Smooth muscle cell (in vitro differentiated cells): ENCODE data around the gene KLHL25. TPM values are rescaled to one million over a fixed set of nuclear protein-coding genes. Genes with fewer than 3 reads are reported as not detected.

Experiments
- DNase-seq: peaks from one replicate; lab custom pipeline; 2025; ENCODE audit not compliant: unreplicated experiment; lab: John Stamatoyannopoulos, UW
- H2AFZ ChIP-seq: fragments of 200-600 bp; sonication (generic); 2 replicates; pipeline ENCODE4 v1.6.0; 2016; ENCODE audit warnings: antibody characterized with exemption, low read depth, mild to moderate bottlenecking
- H3F3A ChIP-seq: fragments of 200-600 bp; sonication (generic); 2 replicates; pipeline ENCODE4 v1.6.0; 2017; ENCODE audit warnings: antibody characterized with exemption, low read depth
- H3K27ac ChIP-seq: fragments of 200-600 bp; sonication (generic); 2 replicates; pipeline ENCODE4 v1.5.1; 2016; ENCODE audit warnings: low read depth, mild to moderate bottlenecking
- H3K27me3 ChIP-seq: fragments of 200-600 bp; sonication (generic); 2 replicates; pipeline ENCODE4 v1.6.1; 2016; ENCODE audit warnings: low read depth, mild to moderate bottlenecking
- H3K36me3 ChIP-seq: fragments of 200-600 bp; sonication (generic); 2 replicates; pipeline ENCODE4 v1.5.1; 2016; ENCODE audit warnings: low read depth
- H3K4me1 ChIP-seq: fragments of 200-600 bp; sonication (generic); 2 replicates; pipeline ENCODE4 v1.5.1; 2016; ENCODE audit warnings: low read depth
- H3K4me2 ChIP-seq: fragments of 200-600 bp; sonication (generic); 2 replicates; pipeline ENCODE4 v1.6.0; 2016; ENCODE audit warnings: mild to moderate bottlenecking
- H3K4me3 ChIP-seq: fragments of 200-600 bp; sonication (generic); 2 replicates; pipeline ENCODE4 v1.5.1; 2016; ENCODE audit warnings: mild to moderate bottlenecking
- H3K79me2 ChIP-seq: fragments of 200-600 bp; sonication (generic); 2 replicates; pipeline ENCODE4 v1.6.0; 2016; ENCODE audit warnings: low read depth, mild to moderate bottlenecking
- H3K9ac ChIP-seq: fragments of 200-600 bp; sonication (generic); 2 replicates; pipeline ENCODE4 v1.6.0; 2016; ENCODE audit warnings: low read depth
- H3K9me3 ChIP-seq: fragments of 200-600 bp; sonication (generic); replicated peaks from 2 replicates; pipeline ENCODE4 v1.5.1; 2016; ENCODE audit warnings: low read depth
- H4K20me1 ChIP-seq: fragments of 200-600 bp; sonication (generic); 2 replicates; pipeline ENCODE4 v1.6.0; 2016; ENCODE audit warnings: low read depth
- WGBS: methylation state at CpG from one replicate; pipeline ENCODE4 v1.1.7; 2016; ENCODE audit warnings: low lambda C conversion rate; 5-methylcytosine and 5-hydroxymethylcytosine counted together
- polyA plus RNA-seq: library from polyadenylated mRNA; unstranded; fragments of >200 nt; fragmentation: Nextera tagmentation; extraction: Ambion mirVana; gene quantifications from 2 replicates; pipeline ENCODE4 v1.2.1, GENCODE V29; 2016
- total RNA-seq: library from RNA; depleted of rRNA; stranded (reverse); fragments of >200 nt; gene quantifications from 2 replicates; pipeline ENCODE4 v1.2.3, GENCODE V29; 2014
- TF ChIP-seq, protein P1 (sequence below): fragments of 200-600 bp; sonication (generic); IDR thresholded peaks from 2 replicates; pipeline ENCODE4 v1.5.1; 2017; ENCODE audit warnings: borderline replicate concordance, mild to moderate bottlenecking, antibody characterized with exemption; ENCODE audit not compliant: insufficient read depth, poor library complexity, severe bottlenecking

Gene KLHL25
- total and polyA plus RNA-seq, 2 experiments from 2014 or later = 5.0 to 6.7 TPM

- H3K4me3 ChIP-seq = no peak overlapping the region
- no peaks in the 10 kb centered on the region for H3K79me2 ChIP-seq
- peaks cover 29% of the 10 kb centered on the region for H4K20me1 ChIP-seq
- no peaks in the 10 kb centered on the region for H3K27me3 ChIP-seq
- 91% methylated on average over 10 of the region's 10 CpGs for WGBS
- no peak overlapping the region for H3K9ac ChIP-seq
- TF ChIP-seq, protein P1, sequence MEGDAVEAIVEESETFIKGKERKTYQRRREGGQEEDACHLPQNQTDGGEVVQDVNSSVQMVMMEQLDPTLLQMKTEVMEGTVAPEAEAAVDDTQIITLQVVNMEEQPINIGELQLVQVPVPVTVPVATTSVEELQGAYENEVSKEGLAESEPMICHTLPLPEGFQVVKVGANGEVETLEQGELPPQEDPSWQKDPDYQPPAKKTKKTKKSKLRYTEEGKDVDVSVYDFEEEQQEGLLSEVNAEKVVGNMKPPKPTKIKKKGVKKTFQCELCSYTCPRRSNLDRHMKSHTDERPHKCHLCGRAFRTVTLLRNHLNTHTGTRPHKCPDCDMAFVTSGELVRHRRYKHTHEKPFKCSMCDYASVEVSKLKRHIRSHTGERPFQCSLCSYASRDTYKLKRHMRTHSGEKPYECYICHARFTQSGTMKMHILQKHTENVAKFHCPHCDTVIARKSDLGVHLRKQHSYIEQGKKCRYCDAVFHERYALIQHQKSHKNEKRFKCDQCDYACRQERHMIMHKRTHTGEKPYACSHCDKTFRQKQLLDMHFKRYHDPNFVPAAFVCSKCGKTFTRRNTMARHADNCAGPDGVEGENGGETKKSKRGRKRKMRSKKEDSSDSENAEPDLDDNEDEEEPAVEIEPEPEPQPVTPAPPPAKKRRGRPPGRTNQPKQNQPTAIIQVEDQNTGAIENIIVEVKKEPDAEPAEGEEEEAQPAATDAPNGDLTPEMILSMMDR = no peak
- no peak overlapping the region for H3K4me2 ChIP-seq
- H3F3A ChIP-seq = peaks cover 5% of the 10 kb centered on the region
- no peaks in the 10 kb centered on the region for H3K9me3 ChIP-seq
- H2AFZ ChIP-seq = no peak overlapping the region
- peaks cover 14% of the 10 kb centered on the region for H3K36me3 ChIP-seq
- DNase-seq = no peak
- H3K27ac ChIP-seq = no peak overlapping the region
- peaks cover 4% of the 10 kb centered on the region for H3K4me1 ChIP-seq
Measured at GRCh38 chr15:85744579-85744978, 50.1 kb downstream of the KLHL25 start.

DNA sequence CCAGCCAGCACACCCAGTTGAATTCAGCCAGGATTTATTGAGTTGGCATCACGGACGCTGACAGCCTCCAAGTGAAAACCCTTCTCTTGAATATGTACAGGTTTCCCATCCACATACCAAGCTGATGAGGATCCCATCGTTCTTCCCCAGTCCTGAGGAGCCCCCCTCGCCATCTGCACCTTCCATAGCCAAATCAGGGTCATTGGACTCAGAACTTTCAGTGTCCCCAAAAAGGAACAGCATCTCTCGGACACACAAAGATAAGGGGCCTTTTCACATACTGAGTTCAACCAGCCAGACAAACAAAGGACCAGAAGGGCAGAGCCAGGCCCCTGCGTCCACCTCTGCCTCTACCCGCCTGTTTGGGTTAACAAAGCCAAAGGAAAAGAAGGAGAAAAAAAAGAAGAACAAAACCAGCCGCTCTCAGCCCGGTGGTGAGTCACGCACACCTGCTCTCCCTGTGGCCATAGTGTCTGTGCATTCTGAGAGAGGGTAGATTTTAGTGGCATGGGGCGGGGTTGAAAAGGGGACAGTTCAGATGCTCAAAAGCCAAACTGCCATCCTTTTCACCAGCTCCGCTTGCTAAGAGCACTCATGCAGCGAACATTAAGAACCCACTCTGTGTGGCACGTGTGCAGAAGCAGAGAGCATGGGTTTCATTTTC is 51.2 kb downstream of the KLHL25 start:
- Histone ChIP-seq H4K20me1 (peaks cover 29% of the 10 kb centered on the region), H3K79me2 (no peaks in the 10 kb centered on the region), H3K4me1 (no peaks in the 10 kb centered on the region), H3F3A (no peaks in the 10 kb centered on the region), H3K27me3 (no peaks in the 10 kb centered on the region), H2AFZ (no peak overlapping the region), H3K9me3 (no peaks in the 10 kb centered on the region), H3K36me3 (peaks cover 14% of the 10 kb centered on the region), H3K27ac (no peak overlapping the region), H3K4me3 (no peak overlapping the region), H3K9ac (no peak overlapping the region), H3K4me2 (no peak overlapping the region)
- TF ChIP-seq, protein P1 = no peak
- DNase-seq = no peak
- WGBS = 99% methylated on average over 12 of the region's 14 CpGs

DNA sequence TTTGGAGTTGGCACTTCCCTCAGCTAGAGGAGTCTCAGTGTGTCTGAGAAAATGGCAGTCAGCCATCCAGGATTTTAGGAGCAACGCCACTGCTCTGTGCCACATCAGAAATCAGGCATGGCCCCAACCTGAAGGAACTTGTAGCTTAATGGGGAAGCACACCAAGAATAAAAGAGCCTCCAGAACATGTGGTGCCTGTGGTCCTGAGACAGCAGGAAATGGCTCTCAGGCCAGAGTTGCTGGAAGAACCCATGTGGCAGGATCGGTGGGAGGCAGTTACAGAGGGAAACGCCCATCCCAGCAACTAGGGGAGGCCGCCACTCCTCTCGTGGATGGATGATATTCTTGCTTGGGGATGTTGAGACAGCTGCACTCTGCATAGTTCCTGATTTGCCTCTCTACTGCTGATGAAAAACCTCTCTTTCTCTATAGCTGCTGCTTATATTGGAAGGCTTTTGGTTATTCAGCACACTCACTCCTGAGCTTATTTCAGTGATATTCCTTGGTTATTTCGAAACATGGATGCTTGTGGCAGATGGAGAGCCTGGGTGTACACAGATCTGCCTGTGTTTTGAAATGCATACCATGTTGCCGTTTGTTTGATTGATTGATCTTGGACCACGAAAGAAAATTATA is 52.4 kb downstream of the KLHL25 start:
- Histone ChIP-seq H3K27ac (no peak overlapping the region), H3K79me2 (no peaks in the 10 kb centered on the region), H3K9me3 (no peaks in the 10 kb centered on the region), H3K4me3 (no peak overlapping the region), H3F3A (no peaks in the 10 kb centered on the region), H3K4me2 (no peak overlapping the region), H4K20me1 (peaks cover 20% of the 10 kb centered on the region), H3K4me1 (no peaks in the 10 kb centered on the region), H3K27me3 (no peaks in the 10 kb centered on the region), H2AFZ (no peak overlapping the region), H3K9ac (no peak overlapping the region), H3K36me3 (peaks cover 14% of the 10 kb centered on the region)
- 64% methylated on average over 8 of the region's 8 CpGs for WGBS
- TF ChIP-seq, protein P1 = no peak
- DNase-seq = no peak
